BJ (cell line): ENCODE measurements around the gene KLHL29. TPM values are rescaled to one million over a fixed set of nuclear protein-coding genes. Genes with fewer than 3 reads are reported as not detected.

Experiments
- CTCF ChIA-PET: fragments of 350-600 bp; formaldehyde crosslinking; extraction: SDS; loops from one replicate; lab custom pipeline; 2021; ENCODE audit warnings: antibody characterized with exemption, inconsistent platforms; lab: Yijun Ruan, JAX
- POLR2A ChIA-PET: fragments of 300-600 bp; sonication (Branson Sonifier 250); formaldehyde crosslinking; extraction: SDS; loops from one replicate; lab custom pipeline; 2021; ENCODE audit warnings: antibody characterized with exemption; lab: Charles Lee
- DNase-seq: peaks from one replicate; pipeline ENCODE4 v3.0.0-alpha.2; 2011; ENCODE audit warnings: low read depth
- H3K27me3 ChIP-seq: 2 replicates; pipeline ENCODE4 v1.6.0; 2011; ENCODE audit warnings: low read length; ENCODE audit not compliant: control insufficient read depth, insufficient read depth
- H3K36me3 ChIP-seq: 2 replicates; pipeline ENCODE4 v1.5.1; 2011; ENCODE audit warnings: low read length; ENCODE audit not compliant: control insufficient read depth, insufficient read depth
- H3K4me3 ChIP-seq: 2 replicates; pipeline ENCODE4 v1.5.1; 2011; ENCODE audit warnings: low read depth, mild to moderate bottlenecking, control low read depth, low read length
- CTCF ChIP-seq: IDR thresholded peaks from 2 replicates; pipeline ENCODE4 v1.5.1; 2011; ENCODE audit warnings: low read depth, mild to moderate bottlenecking, control low read depth, inconsistent platforms, low read length, moderate library complexity; ENCODE audit not compliant: insufficient read depth
- polyA plus RNA-seq: library from polyadenylated mRNA; depleted of rRNA; stranded (reverse); fragments of >200 nt; gene quantifications from 2 replicates; pipeline ENCODE4 v1.2.3, GENCODE V29; 2011

Gene KLHL29
- polyA plus RNA-seq, 1 experiment, result 10.0 TPM

GRCh38 chr2:23593752-23594459 is 208.9 kb downstream of the KLHL29 start:
- POLR2A ChIA-PET, result no interaction called here
- CTCF ChIA-PET, result no interaction called here
- H3K4me3 ChIP-seq, result no peak overlapping the region
- H3K36me3 ChIP-seq, result peaks cover 4% of the 10 kb centered on the region; the same call in 1 of the 2 replicates
- no peak for TF ChIP-seq CTCF
- no peak for DNase-seq
- H3K27me3 ChIP-seq, result no peaks in the 10 kb centered on the region

GRCh38 chr2:23594460-23594825 is 209.5 kb downstream of the KLHL29 start:
- H3K4me3 ChIP-seq, result no peak overlapping the region
- H3K36me3 ChIP-seq, result peaks cover 4% of the 10 kb centered on the region; the same call in 1 of the 2 replicates
- ChIA-PET POLR2A (no interaction called here), CTCF (no interaction called here)
- H3K27me3 ChIP-seq, result no peaks in the 10 kb centered on the region
- TF ChIP-seq CTCF, result no peak
- DNase-seq, result no peak

- POLR2A ChIA-PET, result no interaction called here
- H3K36me3 ChIP-seq, result peaks cover 3% of the 10 kb centered on the region; the same call in 1 of the 2 replicates
- CTCF ChIA-PET, result no interaction called here
- TF ChIP-seq CTCF, result no peak
- H3K27me3 ChIP-seq, result no peaks in the 10 kb centered on the region
- no peak overlapping the region for H3K4me3 ChIP-seq
- DNase-seq, result no peak
Observed at GRCh38 chr2:23595021-23595420, 210.0 kb downstream of the KLHL29 start.

GRCh38 chr2:23595601-23596251 is 210.7 kb downstream of the KLHL29 start:
- 0 out of 2 replicates have a peak, but pooled peaks have one; percentile 4 for TF ChIP-seq CTCF
- H3K27me3 ChIP-seq, result no peaks in the 10 kb centered on the region
- ChIA-PET CTCF (no interaction called here), POLR2A (interaction anchor here (0.5 kb wide), 1 partner anchor 10 kb away, joined by 5 read pairs; no protein-coding TSS in a partner anchor)
- no peak overlapping the region for H3K4me3 ChIP-seq
- peak; percentile 26 for DNase-seq
- H3K36me3 ChIP-seq, result peaks cover 1% of the 10 kb centered on the region; the same call in 1 of the 2 replicates

GRCh38 chr2:23596316-23596885 is 211.4 kb downstream of the KLHL29 start:
- DNase-seq, result peak; percentile 31
- Histone ChIP-seq H3K36me3 (peaks cover 1% of the 10 kb centered on the region; the same call in 1 of the 2 replicates), H3K27me3 (no peaks in the 10 kb centered on the region), H3K4me3 (no peak overlapping the region)
- CTCF ChIA-PET, result no interaction called here
- POLR2A ChIA-PET, result no interaction called here
- no peak for TF ChIP-seq CTCF
